Epithelial cell of proximal tubule (primary cell): ENCODE data around the gene BCL3. TPM values are rescaled to one million over a fixed set of nuclear protein-coding genes. Genes with fewer than 3 reads are reported as not detected.
"Not testable (repeated sequence)": the region's sequence is repeated elsewhere in the genome, so short reads cannot be mapped to it uniquely, and the experiment has no call there.

Source experiments
- DNase-seq: peaks from one replicate; pipeline ENCODE4 v3.0.0-alpha.2; 2011; ENCODE audit warnings: low read depth
- H3K4me3 ChIP-seq: 2 replicates; pipeline ENCODE4 v1.5.1; 2011; ENCODE audit warnings: low read depth, mild to moderate bottlenecking, low read length
- total RNA-seq: library from RNA; depleted of rRNA; stranded (reverse); fragments of >200 nt; gene quantifications from 2 replicates; pipeline ENCODE4 v1.2.3, GENCODE V29; 2015
- TF ChIP-seq, protein P1 (sequence below): conservative IDR thresholded peaks from 2 replicates; pipeline ENCODE4 v1.5.1; 2012; ENCODE audit warnings: low read depth, mild to moderate bottlenecking, low read length

Gene BCL3
- total RNA-seq, 1 donor from 2014 or later: 49.3 TPM

DNA sequence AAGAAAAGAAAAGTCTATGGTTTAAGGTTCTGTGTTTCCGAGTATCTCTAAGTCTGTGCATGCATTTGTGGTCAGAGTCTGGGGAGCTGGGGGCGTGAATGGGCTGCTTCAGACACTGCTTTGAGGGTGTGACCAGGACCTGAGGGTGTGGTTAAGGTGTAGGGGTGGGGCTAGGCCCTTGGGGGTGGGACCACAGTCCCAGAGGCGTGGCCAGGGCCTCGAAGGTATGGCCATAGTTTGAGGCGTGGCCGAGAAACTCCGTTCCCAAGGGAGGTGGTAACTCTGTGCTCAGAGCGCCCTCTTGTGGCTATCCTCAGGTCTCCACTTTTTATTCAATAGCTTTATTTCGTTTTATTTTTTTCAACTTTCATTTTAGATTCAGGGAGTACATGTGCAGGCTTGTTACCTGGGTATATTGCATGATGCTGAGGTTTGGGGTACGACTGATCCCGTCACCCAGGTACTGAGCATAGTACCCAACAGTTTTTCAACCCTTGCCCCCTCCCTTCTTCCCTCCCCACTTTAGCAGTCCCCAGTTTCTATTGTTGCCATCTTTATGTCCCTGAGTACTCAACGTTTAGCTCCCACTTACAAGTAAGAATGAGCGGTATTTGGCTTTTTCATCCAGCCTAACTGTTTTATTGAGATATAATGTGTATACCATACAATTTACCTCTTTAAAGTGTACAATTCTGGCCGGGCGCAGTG lies 22.2 kb downstream of the BCL3 start:
- TF ChIP-seq, protein P1, sequence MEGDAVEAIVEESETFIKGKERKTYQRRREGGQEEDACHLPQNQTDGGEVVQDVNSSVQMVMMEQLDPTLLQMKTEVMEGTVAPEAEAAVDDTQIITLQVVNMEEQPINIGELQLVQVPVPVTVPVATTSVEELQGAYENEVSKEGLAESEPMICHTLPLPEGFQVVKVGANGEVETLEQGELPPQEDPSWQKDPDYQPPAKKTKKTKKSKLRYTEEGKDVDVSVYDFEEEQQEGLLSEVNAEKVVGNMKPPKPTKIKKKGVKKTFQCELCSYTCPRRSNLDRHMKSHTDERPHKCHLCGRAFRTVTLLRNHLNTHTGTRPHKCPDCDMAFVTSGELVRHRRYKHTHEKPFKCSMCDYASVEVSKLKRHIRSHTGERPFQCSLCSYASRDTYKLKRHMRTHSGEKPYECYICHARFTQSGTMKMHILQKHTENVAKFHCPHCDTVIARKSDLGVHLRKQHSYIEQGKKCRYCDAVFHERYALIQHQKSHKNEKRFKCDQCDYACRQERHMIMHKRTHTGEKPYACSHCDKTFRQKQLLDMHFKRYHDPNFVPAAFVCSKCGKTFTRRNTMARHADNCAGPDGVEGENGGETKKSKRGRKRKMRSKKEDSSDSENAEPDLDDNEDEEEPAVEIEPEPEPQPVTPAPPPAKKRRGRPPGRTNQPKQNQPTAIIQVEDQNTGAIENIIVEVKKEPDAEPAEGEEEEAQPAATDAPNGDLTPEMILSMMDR: peak; percentile 80
- H3K4me3 ChIP-seq: no peak overlapping the region
- DNase-seq: no peak

- H3K4me3 ChIP-seq, DNase-seq: not testable (repeated sequence)
These were observed 23.6 kb downstream of the BCL3 start for GRCh38 chr19:44772144-44772543.

DNA sequence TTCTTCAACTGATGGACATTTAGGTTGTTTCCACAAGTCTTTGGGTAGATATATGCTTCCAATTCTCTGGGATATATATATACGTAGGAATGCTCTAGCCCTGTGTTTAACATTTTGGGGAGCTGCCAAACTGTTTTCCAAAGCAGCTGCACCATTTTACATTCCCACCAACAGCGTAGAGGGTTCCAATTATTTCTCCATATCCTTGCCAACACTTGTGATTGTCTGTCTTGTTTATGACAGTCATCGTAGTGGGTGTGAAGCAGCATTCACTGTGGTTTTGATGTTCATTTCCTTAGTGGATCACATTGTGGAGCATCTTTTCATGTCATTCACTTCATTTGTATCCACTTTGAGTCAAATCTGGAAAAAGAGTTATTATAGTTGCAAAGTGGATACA lies 24.5 kb downstream of the BCL3 start:
- TF ChIP-seq, protein P1: no peak
- DNase-seq: no peak
- H3K4me3 ChIP-seq: no peak overlapping the region

- no peak overlapping the region for H3K4me3 ChIP-seq
- TF ChIP-seq, protein P1: no peak
- DNase-seq: no peak
These were observed 27.2 kb downstream of the BCL3 start for GRCh38 chr19:44775676-44776240.

GRCh38 chr19:44776402-44777096 lies 28.0 kb downstream of the BCL3 start:
- no peak for DNase-seq
- H3K4me3 ChIP-seq: no peak overlapping the region
- TF ChIP-seq, protein P1: no peak

DNA sequence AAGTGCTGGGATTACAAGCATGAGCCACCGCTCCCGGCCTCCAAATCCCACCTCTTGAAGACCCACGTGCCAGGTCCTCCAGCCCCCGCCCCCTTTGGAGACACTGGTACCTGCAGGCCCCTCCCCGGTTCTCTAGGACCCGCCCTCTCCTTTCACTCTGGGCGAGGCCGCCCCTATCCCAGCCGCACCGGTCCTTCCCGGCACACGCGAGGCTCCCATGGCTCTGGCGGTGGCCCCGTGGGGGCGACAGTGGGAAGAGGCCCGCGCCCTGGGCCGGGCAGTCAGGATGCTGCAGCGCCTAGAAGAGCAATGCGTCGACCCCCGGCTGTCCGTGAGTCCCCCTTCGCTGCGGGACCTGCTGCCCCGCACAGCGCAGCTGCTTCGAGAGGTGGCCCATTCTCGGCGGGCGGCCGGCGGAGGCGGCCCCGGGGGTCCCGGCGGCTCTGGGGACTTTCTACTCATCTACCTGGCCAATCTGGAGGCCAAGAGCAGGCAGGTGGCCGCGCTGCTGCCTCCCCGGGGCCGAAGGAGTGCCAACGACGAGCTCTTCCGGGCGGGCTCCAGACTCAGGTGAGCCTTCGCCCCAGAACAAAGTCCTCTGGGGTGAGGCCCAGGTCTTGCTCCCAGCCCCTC lies 29.3 kb downstream of the BCL3 start, which contains the start of gene CBLC:
Gene CBLC, plus strand, starts transcription at position 176 of the 633 bp plus-strand sequence. Its CDS starts 42 bp downstream, at position 218.
- DNase-seq: no peak
- H3K4me3 ChIP-seq: peak within 1 kb of the TSS; percentile 45
- TF ChIP-seq, protein P1: peak; percentile 10

DNA sequence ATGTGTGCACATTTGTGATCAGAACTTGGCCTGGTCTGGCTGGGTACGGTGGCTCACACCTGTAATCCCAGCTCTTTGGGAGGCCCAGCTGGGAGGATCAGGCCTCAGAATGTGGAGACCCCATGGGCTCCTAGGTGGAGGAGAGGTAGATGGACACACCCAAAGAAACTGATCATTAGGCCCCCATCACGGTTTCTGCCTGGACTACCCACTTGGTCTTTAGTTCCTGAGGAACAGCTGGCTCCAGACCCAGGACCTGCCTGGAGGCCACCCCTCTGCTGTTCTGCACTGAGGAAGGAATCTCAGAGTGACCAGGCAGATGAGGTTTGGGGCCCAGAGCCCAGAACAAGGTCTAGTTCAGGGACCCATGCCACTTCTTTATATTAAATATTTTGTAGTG lies 30.6 kb downstream of the BCL3 start:
- TF ChIP-seq, protein P1: no peak
- no peak overlapping the region for H3K4me3 ChIP-seq
- no peak for DNase-seq

GRCh38 chr19:44781694-44782093 lies 33.2 kb downstream of the BCL3 start:
- not testable (repeated sequence) for DNase-seq, H3K4me3 ChIP-seq
